Activated CD8-positive, alpha-beta memory T cell treated with anti-CD3 and anti-CD28 coated beads for 48 hours (primary cell): ENCODE measurements around the gene TMEM63A.
"Not testable (repeated sequence)": the region's sequence is repeated elsewhere in the genome, so short reads cannot be mapped to it uniquely, and the experiment has no call there.

ENCODE experiments used
- DNase-seq, 3 experiments: peaks; one replicate each; pipeline ENCODE4 v3.0.0-alpha.2; 2020; ENCODE audit warnings: low read depth in 2 of 3, low spot score in 2 of 3

The TMEM63A gene

DNA sequence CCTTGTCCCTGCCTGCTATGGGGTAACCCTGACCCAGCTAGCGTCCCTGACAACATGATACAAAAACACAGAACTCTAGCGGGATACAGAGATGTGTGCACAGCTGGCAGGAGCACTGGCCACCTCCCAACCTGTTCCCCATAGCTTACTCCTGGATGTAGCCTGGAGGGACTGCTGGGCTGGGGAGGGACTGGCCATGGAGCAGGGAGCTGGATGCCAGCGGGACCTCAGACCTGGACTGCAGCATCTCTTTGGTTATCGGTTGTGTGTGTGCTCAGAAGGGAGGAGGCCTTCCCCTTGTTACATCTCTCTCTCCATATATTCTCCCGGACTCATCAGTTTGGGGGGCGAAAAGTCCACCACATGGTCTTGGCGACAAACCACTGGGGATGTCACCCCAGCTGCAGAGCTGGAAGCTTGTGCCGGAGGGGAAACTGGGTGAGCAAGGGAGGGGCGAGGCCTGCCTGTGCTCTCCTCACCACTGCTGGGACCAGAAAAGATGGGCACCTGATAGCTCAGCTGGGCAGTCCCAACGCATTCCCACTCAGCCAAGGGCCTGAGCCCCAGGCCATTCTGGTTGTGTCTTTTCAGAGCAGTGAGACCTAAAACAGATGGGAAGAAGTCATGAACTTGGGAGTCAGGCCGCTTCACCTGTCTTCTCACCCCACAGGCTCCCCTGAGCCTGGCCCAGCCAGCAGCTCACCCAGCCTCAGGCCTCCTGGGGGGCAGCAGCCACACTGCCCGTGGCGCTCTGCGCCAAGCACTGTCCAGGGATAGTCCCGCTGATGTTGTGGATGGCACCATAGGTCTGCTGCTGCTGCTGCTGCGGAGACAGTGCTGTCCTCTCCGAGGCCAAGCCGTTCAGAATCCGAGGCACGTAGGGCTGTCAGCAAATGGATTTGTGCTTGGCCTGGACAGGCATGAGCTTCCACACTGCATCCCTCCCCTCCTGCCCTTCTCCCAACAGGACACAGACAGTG, 35.6 kb downstream of the TMEM63A start:
- no peak for DNase-seq

- no peak for DNase-seq
Observed at GRCh38 chr1:225845571-225846259, 36.5 kb downstream of the TMEM63A start.

GRCh38 chr1:225845097-225845496, 37.1 kb downstream of the TMEM63A start:
- no peak for DNase-seq

DNA sequence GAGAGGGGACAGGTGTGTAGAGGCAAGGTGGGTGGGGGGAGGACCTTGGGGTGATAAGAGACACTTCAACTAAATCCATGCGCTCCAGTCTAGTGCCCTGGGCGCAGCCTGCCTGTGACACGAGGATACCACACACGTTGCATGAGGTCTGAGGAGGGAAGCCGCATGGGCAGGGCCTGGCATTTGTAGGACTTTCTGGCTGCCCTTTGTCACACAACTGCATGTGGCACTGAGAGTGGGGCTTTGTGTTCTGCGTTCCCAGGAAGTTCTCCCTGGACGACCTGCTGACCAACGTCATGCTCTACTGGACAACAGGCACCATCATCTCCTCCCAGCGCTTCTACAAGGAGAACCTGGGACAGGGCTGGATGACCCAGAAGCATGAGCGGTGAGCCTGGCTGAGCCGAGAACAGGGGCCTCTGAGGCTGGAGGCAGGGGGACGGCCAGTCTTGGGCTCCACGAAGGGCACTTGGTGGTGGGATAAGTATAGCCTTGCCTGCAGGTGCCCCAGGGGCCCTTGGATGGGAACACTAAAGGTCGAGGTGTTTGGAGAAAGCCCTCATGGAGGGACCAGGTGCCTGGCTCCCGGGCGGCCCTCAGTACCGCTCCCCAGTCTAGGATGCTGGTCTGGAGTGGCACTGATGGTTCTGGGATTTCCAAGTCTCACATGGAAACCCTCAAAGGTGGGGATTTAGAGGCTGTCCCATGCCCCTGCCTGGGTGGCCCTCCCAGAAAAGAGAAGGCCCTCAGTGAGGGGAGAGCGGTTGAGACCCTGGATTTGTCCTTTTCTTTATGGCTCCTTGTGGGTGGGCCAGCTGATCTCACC, 37.7 kb downstream of the TMEM63A start:
- no peak for DNase-seq

DNA sequence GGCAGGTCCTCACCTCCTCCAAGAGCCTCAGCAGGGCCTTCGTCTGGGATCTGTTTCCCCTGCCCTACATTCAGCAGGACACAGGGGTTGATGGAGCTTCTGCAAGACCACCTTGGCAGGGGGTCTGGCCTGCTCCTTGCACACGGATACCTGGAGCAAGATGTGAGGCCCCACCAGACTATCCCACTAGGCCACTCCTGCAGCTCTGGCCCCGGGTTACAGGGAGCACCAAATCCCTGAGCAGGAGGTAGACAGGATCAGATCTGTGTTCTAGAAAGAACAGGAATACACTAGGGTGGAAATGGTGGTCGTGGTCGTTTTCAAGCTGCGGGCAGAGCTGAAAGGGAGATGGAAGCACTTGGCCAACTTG, 38.8 kb downstream of the TMEM63A start:
- DNase-seq: no peak

GRCh38 chr1:225842788-225843425, 39.3 kb downstream of the TMEM63A start:
- no peak for DNase-seq

- DNase-seq: no peak
Observed at GRCh38 chr1:225842074-225842473, 40.1 kb downstream of the TMEM63A start.

- no peak for DNase-seq
Observed at GRCh38 chr1:225840713-225841112, 41.5 kb downstream of the TMEM63A start.

DNA sequence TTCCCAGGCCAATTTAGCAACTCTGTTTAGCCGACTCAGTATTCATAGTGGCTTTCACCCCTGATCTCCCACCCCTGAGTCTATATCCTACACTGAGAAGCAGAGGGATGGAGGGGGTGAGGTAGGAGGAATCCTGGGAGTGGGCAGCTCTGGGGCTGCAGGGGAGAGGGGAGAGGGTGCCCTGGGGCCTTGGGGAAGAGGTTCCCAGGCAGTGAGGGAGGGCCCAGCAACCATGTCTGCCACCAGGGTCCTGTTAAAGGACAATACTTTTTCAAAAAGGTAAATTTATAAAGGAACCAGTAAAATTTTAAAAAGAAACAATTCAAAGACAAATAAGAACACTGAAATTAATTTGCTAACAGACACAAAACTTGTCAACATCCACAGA, 42.0 kb downstream of the TMEM63A start:
- DNase-seq: no peak

DNA sequence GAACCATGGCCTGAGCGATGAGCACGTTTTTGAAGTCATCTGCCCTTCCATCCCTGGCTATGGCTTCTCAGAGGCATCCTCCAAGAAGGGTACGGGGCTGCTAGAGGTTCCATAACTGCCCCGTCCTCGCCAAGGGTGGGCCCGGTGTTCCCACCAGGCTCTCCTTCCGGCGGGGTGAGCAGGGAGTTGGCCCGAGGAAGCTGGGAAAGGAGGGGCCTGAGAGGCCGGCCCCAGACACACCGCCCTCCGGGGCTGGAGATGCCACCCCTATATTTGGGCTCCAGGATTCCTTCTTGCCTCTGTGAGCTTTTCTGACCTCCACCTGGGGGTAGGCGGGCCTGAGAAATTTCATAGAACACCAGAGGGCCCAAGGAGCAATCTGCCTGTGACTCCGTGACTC, 43.4 kb downstream of the TMEM63A start:
- no peak for DNase-seq

GRCh38 chr1:225836296-225836695, 45.9 kb downstream of the TMEM63A start:
- not testable (repeated sequence) for DNase-seq

GRCh38 chr1:225835856-225836255, 46.3 kb downstream of the TMEM63A start:
- DNase-seq: no peak

DNA sequence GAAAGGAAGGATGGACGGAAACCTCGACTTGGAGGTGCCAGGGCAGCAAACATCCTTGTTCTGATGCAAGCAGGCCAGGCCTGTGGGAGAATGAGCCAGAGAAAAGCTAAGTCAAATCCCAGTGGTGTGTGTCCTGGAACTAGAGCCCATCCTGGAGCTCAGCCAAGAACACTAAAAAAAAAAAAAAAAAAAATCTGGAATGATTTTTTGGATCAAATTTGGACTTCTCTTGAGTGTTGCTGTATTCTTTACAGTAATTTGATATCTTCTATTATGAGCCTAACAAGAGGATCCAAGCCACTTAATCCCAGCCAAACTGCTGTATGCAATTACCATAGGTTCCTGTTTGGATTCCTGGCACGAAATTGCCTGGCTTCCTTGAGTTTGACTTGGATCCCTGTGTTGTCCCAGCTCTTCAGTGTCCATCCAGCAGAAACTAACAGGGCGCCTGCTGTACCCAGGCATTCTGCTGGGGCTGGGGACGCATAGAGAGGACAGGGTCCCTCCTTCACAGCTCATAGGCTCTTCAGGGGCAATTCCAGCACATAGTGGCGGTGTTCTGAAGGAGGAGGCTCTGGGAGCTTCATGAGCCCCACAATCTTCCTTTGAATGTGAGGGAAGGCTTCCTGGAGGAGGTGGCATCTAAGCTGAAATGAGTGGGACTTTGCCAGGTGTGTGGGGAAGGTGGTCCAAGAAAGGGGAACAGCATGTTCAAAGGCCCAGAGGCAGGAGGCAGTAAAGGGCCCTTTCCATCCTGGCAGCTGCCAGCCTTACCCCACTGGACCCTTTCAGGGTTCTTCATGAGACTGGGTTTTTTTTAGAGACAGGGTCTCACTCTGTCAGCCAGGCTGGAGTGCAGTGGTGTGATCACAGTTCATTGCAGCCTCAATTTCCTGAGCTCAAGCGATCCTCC, 47.5 kb downstream of the TMEM63A start:
- no peak for DNase-seq

- DNase-seq: no peak
Observed at GRCh38 chr1:225830841-225831240, 51.3 kb downstream of the TMEM63A start.

GRCh38 chr1:225828706-225829345, 53.4 kb downstream of the TMEM63A start:
- DNase-seq: no peak

DNA sequence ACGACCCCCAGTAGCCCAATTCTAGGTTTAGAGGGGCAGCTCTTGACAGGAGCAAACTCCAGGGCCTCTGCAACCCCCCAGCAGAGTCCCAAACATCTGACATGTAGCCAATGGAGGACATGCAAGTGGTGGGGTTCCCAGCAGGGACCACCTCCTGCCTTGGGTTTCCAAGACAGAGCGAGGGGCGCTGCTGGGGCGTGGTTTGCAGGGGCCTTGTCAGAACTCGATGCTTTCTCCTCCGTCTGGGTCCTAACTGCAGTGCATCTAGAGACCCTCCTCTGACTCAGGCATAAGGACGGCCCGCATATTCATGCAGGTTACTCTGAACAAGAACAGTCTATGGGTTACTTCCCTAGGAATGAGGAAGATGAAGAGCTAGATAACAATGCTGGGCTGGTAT, 55.1 kb downstream of the TMEM63A start:
- DNase-seq: no peak

DNA sequence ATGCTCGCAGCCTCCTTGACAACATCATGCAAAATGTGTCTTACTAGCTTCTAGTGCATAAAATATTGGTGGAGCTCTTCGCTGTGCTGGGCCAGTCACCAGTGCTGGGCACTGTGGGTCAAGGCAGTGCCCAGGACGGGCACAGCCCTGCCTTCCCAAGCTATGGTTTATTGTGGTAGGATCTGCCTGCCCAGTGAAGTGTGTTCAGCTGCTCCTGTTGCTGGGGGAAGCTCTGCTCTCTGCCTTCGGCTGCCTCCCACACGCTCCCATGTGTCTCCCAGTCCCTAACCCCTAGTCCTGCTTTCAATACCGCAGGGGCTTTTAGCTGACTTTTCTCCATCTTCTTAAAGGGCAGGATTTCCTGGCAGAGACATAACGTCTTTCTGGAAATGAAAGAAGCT, 56.6 kb downstream of the TMEM63A start:
- no peak for DNase-seq

DNA sequence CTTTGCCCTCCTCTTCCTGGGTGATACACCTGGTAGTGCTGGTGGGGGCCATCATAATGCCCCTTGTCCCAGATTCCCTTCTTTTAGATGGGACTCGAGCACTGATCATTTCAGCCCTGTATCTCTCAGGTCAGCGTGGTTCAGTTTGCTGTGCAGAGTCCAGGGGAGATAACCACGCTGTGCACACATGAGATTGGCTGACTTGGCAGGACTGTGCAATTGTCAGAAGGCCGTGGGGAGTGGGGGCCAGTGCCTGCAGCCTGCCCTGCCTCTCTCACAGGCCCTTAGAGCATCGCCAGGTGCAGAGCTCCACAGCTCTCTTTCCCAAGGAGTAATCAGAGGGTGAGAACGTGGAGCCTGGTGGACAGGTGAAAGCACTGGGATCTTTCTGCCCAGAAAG, 57.1 kb downstream of the TMEM63A start:
- DNase-seq: no peak

GRCh38 chr1:225824533-225824941, 57.6 kb downstream of the TMEM63A start:
- DNase-seq: no peak
